ENCODE data around the gene GATAD2B.
A peak's percentile ranks its signal among the peaks of the same experiment; 100 is the strongest.

The GATAD2B gene

GRCh38 chr1:153958111-153958960, 35.6 kb upstream of the GATAD2B start, which contains the start of gene CRTC2:
Gene CRTC2 (minus strand): TSS chr1:153958612. CDS start chr1:153958497, 115 bp downstream.
- TF ChIP-seq FOXP2 (optimal IDR thresholded peaks at IDR 0.05; ENCODE audit: borderline replicate concordance, extremely low read depth, extremely low read length, insufficient read depth) (no peak), POLR2AphosphoS5 (IDR thresholded peaks at IDR 0.05; ENCODE audit: low read depth, low read length) (peak; percentile 78; the same call in 1 of the 2 replicates), TAF1 (IDR thresholded peaks at IDR 0.05; ENCODE audit: borderline replicate concordance, insufficient read depth, low read length) (no peak; the same call in 1 of the 2 replicates), SIN3A (IDR thresholded peaks at IDR 0.05; ENCODE audit: borderline replicate concordance, insufficient read depth, low read length) (peak; percentile 14; the same call in 1 of the 2 replicates)
- TF ChIP-seq, protein P1, sequence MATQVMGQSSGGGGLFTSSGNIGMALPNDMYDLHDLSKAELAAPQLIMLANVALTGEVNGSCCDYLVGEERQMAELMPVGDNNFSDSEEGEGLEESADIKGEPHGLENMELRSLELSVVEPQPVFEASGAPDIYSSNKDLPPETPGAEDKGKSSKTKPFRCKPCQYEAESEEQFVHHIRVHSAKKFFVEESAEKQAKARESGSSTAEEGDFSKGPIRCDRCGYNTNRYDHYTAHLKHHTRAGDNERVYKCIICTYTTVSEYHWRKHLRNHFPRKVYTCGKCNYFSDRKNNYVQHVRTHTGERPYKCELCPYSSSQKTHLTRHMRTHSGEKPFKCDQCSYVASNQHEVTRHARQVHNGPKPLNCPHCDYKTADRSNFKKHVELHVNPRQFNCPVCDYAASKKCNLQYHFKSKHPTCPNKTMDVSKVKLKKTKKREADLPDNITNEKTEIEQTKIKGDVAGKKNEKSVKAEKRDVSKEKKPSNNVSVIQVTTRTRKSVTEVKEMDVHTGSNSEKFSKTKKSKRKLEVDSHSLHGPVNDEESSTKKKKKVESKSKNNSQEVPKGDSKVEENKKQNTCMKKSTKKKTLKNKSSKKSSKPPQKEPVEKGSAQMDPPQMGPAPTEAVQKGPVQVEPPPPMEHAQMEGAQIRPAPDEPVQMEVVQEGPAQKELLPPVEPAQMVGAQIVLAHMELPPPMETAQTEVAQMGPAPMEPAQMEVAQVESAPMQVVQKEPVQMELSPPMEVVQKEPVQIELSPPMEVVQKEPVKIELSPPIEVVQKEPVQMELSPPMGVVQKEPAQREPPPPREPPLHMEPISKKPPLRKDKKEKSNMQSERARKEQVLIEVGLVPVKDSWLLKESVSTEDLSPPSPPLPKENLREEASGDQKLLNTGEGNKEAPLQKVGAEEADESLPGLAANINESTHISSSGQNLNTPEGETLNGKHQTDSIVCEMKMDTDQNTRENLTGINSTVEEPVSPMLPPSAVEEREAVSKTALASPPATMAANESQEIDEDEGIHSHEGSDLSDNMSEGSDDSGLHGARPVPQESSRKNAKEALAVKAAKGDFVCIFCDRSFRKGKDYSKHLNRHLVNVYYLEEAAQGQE (IDR thresholded peaks at IDR 0.05; ENCODE audit: insufficient read depth in 1 of 2, low read depth in 2 of 2, low read length in 2 of 2) = no peak

- TF ChIP-seq, protein P1 (IDR thresholded peaks at IDR 0.05; ENCODE audit: insufficient read depth in 1 of 2, low read depth in 2 of 2, low read length in 2 of 2) = no peak
- TF ChIP-seq SIN3A (IDR thresholded peaks at IDR 0.05; ENCODE audit: borderline replicate concordance, insufficient read depth, low read length) (no peak), POLR2AphosphoS5 (IDR thresholded peaks at IDR 0.05; ENCODE audit: low read depth, low read length) (no peak), TAF1 (IDR thresholded peaks at IDR 0.05; ENCODE audit: borderline replicate concordance, insufficient read depth, low read length) (no peak), FOXP2 (optimal IDR thresholded peaks at IDR 0.05; ENCODE audit: borderline replicate concordance, extremely low read depth, extremely low read length, insufficient read depth) (no peak)
Measured at GRCh38 chr1:153957744-153958110, 35.0 kb upstream of the GATAD2B start.

DNA sequence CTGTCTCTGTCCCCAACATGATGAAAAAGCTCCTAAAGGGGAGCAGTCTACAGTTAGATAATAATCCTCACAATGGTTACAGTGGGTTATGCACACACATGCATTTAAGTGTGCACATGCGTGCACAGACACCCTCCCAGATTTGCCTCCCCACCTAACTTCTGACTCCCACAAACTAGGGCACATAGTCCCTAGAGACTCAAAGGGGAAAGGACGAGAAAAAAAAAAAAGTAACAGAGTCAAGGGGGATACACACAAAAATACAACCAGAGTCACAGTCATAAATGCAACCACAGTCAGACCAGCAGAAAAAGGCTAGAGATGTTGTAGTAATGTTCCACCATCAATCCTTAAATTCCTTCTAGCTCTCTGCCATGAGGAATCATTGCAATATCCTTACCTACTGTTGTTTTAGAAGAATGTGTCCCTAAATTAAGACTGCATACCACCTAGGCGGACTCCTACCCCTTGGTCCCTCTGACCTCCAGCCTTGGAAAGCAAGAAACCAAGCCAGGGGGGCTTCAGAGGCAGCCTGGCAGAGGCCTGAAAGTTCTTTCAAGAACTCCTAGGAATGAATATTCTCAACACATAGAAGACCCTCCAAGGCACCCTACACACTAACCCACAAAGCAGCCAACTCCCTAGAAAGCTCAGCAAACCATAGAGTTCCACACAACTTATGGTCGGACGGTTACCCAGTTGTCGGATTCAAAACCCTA, 34.4 kb upstream of the GATAD2B start:
- TF ChIP-seq, protein P1 (IDR thresholded peaks at IDR 0.05; ENCODE audit: insufficient read depth in 1 of 2, low read depth in 2 of 2, low read length in 2 of 2) = no peak
- TF ChIP-seq FOXP2 (optimal IDR thresholded peaks at IDR 0.05; ENCODE audit: borderline replicate concordance, extremely low read depth, extremely low read length, insufficient read depth) = no peak
- TF ChIP-seq TAF1 (IDR thresholded peaks at IDR 0.05; ENCODE audit: borderline replicate concordance, insufficient read depth, low read length) = no peak
- no peak for TF ChIP-seq SIN3A (IDR thresholded peaks at IDR 0.05; ENCODE audit: borderline replicate concordance, insufficient read depth, low read length)
- TF ChIP-seq POLR2AphosphoS5 (IDR thresholded peaks at IDR 0.05; ENCODE audit: low read depth, low read length) = no peak

DNA sequence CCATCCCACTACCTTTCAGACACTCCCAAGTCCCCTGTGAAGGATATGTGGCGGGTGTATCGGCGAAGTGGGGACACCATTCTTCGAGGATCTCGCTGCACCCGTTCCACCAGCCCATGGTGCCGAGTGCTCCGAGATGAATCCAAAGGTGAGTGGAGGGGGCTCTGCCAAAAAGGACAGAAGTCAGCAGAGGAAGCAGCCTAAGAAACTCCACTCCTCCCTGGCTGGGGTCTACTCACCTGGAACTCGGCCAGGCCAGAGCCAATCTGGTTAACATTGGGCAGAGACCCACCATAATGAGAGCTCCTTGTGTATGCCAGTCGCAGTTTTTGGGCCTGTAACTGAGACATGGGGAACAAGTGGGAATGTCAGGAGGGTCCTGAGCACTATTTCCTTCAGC, 32.1 kb upstream of the GATAD2B start:
- TF ChIP-seq POLR2AphosphoS5 (IDR thresholded peaks at IDR 0.05; ENCODE audit: low read depth, low read length) = no peak
- TF ChIP-seq TAF1 (IDR thresholded peaks at IDR 0.05; ENCODE audit: borderline replicate concordance, insufficient read depth, low read length) = no peak
- no peak for TF ChIP-seq FOXP2 (optimal IDR thresholded peaks at IDR 0.05; ENCODE audit: borderline replicate concordance, extremely low read depth, extremely low read length, insufficient read depth)
- no peak for TF ChIP-seq SIN3A (IDR thresholded peaks at IDR 0.05; ENCODE audit: borderline replicate concordance, insufficient read depth, low read length)
- TF ChIP-seq, protein P1 (IDR thresholded peaks at IDR 0.05; ENCODE audit: insufficient read depth in 1 of 2, low read depth in 2 of 2, low read length in 2 of 2) = no peak

Measured in PFSK-1 (cell line).